HCT116 (cell line): ENCODE measurements around the gene ARMC2. TPM values are rescaled to one million over a fixed set of nuclear protein-coding genes. Genes with fewer than 3 reads are reported as not detected.

Experiments
- ATAC-seq: fragments of 200-7000 bp; cut with Tn5 transposase; 2 replicates; pipeline ENCODE4 v1.9.1; 2020; ENCODE audit warnings: mild to moderate bottlenecking, moderate library complexity
- BruUV-seq: library from RNA; stranded (reverse); fragments of 400-500 nt; replicated peaks from 2 replicates; lab custom pipeline; 2021; lab: Mats Ljungman, UMichigan
- CTCF ChIA-PET: fragments of 300-600 bp; sonication (Branson Sonifier 250); formaldehyde crosslinking; loops from one replicate; lab custom pipeline; 2021; ENCODE audit warnings: antibody characterized with exemption; lab: Charles Lee
- POLR2A ChIA-PET: fragments of 300-600, 350-600 bp; sonication (Branson Sonifier 250); formaldehyde crosslinking; loops from one replicate; lab custom pipeline; 2021; ENCODE audit warnings: antibody characterized with exemption; lab: Charles Lee
- RAD21 ChIA-PET, 2 experiments: fragments of 300-600 bp; sonication (Branson Sonifier 250); formaldehyde crosslinking; loops; one replicate each; lab custom pipeline; 2023; ENCODE audit warnings: low total read pairs in 2 of 2; ENCODE audit not compliant: uncharacterized antibody in 2 of 2, unreplicated experiment in 2 of 2, low non-redundant PET in 1 of 2; lab: Charles Lee
- DNase-seq: peaks from one replicate; pipeline ENCODE4 v3.0.0-alpha.2; 2010; ENCODE audit warnings: low read depth, low spot score
- H2AFZ ChIP-seq: fragments of 200-600 bp; shearing (Covaris generic), sonication (generic); 2 replicates; pipeline ENCODE4 v1.6.1; 2017; ENCODE audit warnings: low read depth, mixed run types, mixed read lengths, antibody characterized with exemption, low read length; ENCODE audit not compliant: poor library complexity, severe bottlenecking
- H3K27ac ChIP-seq: 2 replicates; pipeline ENCODE4 v1.5.1; 2012; ENCODE audit warnings: low read depth, low read length
- H3K27me3 ChIP-seq: fragments of 200-600 bp; sonication (generic); 2 replicates; pipeline ENCODE4 v1.6.1; 2016; ENCODE audit warnings: mixed run types, low read length, mixed read lengths; ENCODE audit not compliant: insufficient read depth
- H3K36me3 ChIP-seq, 2 experiments: fragments of 200-500 bp in 1 of 2; fragments of 200-600 bp in 1 of 2; sonication (Bioruptor generic) in 1 of 2; sonication (generic) in 1 of 2; 2 replicates each; pipeline versions ENCODE4 v1.5.1 to v1.6.1; 2014 to 2016; ENCODE audit warnings: low read length in 2 of 2, inconsistent platforms in 1 of 2, mixed read lengths in 1 of 2, mixed run types in 1 of 2; ENCODE audit not compliant: insufficient read depth in 2 of 2, control insufficient read depth in 1 of 2
- H3K4me1 ChIP-seq, 2 experiments: fragments of 200-600 bp in 1 of 2; sonication (generic) in 1 of 2; 2 replicates each; pipeline versions ENCODE4 v1.5.1 to v1.6.1; 2012 to 2017; ENCODE audit warnings: low read length in 2 of 2, inconsistent platforms in 1 of 2, mild to moderate bottlenecking in 1 of 2, mixed read lengths in 1 of 2, mixed run types in 1 of 2, moderate library complexity in 1 of 2; ENCODE audit not compliant: insufficient read depth in 2 of 2, control insufficient read depth in 1 of 2
- H3K4me2 ChIP-seq: fragments of 200-600 bp; sonication (generic); 2 replicates; pipeline ENCODE4 v1.6.1; 2017; ENCODE audit warnings: mixed run types, low read length, mixed read lengths
- H3K4me3 ChIP-seq, 2 experiments: fragments of 200-600 bp in 1 of 2; sonication (generic) in 1 of 2; replicated peaks in 1 of 2; 2 replicates each; pipeline ENCODE4 v1.5.1; 2011 to 2016; ENCODE audit warnings: low read length in 2 of 2, control low read depth in 1 of 2, low read depth in 1 of 2, mild to moderate bottlenecking in 1 of 2, mixed read lengths in 1 of 2, mixed run types in 1 of 2
- H3K79me2 ChIP-seq: fragments of 200-600 bp; sonication (generic); 2 replicates; pipeline ENCODE4 v1.6.1; 2017; ENCODE audit warnings: mild to moderate bottlenecking, mixed run types, low read length, moderate library complexity, mixed read lengths; ENCODE audit not compliant: insufficient read depth
- H3K9ac ChIP-seq: fragments of 200-600 bp; sonication (generic); 2 replicates; pipeline ENCODE4 v1.6.1; 2016; ENCODE audit warnings: low read length, mixed read lengths
- H3K9me2 ChIP-seq: fragments of 200-600 bp; sonication (generic), shearing (Covaris generic); 2 replicates; pipeline ENCODE4 v1.6.1; 2017; ENCODE audit warnings: mixed run types, mild to moderate bottlenecking, moderate library complexity; ENCODE audit not compliant: insufficient read depth
- H3K9me3 ChIP-seq, 2 experiments: fragments of 200-500 bp in 1 of 2; fragments of 200-600 bp in 1 of 2; sonication (Bioruptor generic) in 1 of 2; sonication (generic) in 1 of 2; 2 replicates each; pipeline ENCODE4 v1.6.1; 2014 to 2017; ENCODE audit warnings: low read length in 2 of 2, mixed read lengths in 2 of 2, inconsistent platforms in 1 of 2, low read depth in 1 of 2, mild to moderate bottlenecking in 1 of 2, mixed run types in 1 of 2, moderate library complexity in 1 of 2; ENCODE audit not compliant: control insufficient read depth in 1 of 2, insufficient read depth in 1 of 2
- H4K20me1 ChIP-seq: fragments of 200-600 bp; sonication (generic), shearing (Covaris generic); 2 replicates; pipeline ENCODE4 v1.6.1; 2017; ENCODE audit warnings: mixed run types, mild to moderate bottlenecking, moderate library complexity; ENCODE audit not compliant: insufficient read depth
- CBX3 ChIP-seq: IDR thresholded peaks from 2 replicates; pipeline ENCODE4 v1.6.1; 2012; ENCODE audit warnings: low read depth
- CEBPB ChIP-seq: IDR thresholded peaks from 2 replicates; pipeline ENCODE4 v1.6.1; 2012; ENCODE audit warnings: low read depth
- ELF1 ChIP-seq: IDR thresholded peaks from 2 replicates; pipeline ENCODE4 v1.6.1; 2012; ENCODE audit warnings: low read depth, borderline replicate concordance
- EZH2 ChIP-seq: fragments of 200-600 bp; sonication (generic); IDR thresholded peaks from 2 replicates; pipeline ENCODE4 v1.6.1; 2017; ENCODE audit warnings: antibody characterized with exemption, mixed run types
- EZH2phosphoT487 ChIP-seq: fragments of 200-600 bp; IDR thresholded peaks from 2 replicates; pipeline ENCODE4 v1.6.1; 2018; ENCODE audit warnings: antibody characterized with exemption, borderline replicate concordance
- JUND ChIP-seq: IDR thresholded peaks from 2 replicates; pipeline ENCODE4 v1.6.1; 2012
- POLR2A ChIP-seq: IDR thresholded peaks from 2 replicates; pipeline ENCODE4 v1.7.0; 2011; ENCODE audit warnings: borderline replicate concordance; ENCODE audit not compliant: insufficient read depth, insufficient read length; ENCODE audit errors: extremely low read depth
- POLR2AphosphoS5 ChIP-seq: IDR thresholded peaks from 2 replicates; pipeline ENCODE4 v1.6.1; 2011; ENCODE audit warnings: mild to moderate bottlenecking, low read depth, low read length, moderate library complexity
- SRF ChIP-seq: IDR thresholded peaks from 2 replicates; pipeline ENCODE4 v1.6.1; 2012; ENCODE audit warnings: low read depth
- TCF7L2 ChIP-seq: IDR thresholded peaks from 2 replicates; pipeline ENCODE4 v1.7.0; 2011; ENCODE audit warnings: borderline replicate concordance, inconsistent platforms; ENCODE audit not compliant: insufficient read depth, insufficient read length; ENCODE audit errors: extremely low read depth
- YY1 ChIP-seq: IDR thresholded peaks from 2 replicates; pipeline ENCODE4 v1.6.1; 2011; ENCODE audit warnings: low read length, low read depth, moderate library complexity, mild to moderate bottlenecking; ENCODE audit not compliant: insufficient replicate concordance; ENCODE audit errors: extremely low read depth
- ZFX ChIP-seq: fragments of 450-650 bp; IDR thresholded peaks from 2 replicates; pipeline ENCODE4 v1.6.1; 2017
- ZNF274 ChIP-seq: fragments of 200-500 bp; sonication (Bioruptor generic); IDR thresholded peaks from 2 replicates; pipeline ENCODE4 v1.6.1; 2014; ENCODE audit warnings: mild to moderate bottlenecking, low read depth, low read length, inconsistent platforms
- intact Hi-C: fragments of 100-400 bp; cut with micrococcal nuclease; formaldehyde crosslinking; loops from 2 replicates; pipeline ENCODE4 v1.10.0; 2022
- total RNA-seq: library from RNA; stranded (reverse); gene quantifications from one replicate; pipeline ENCODE4 v1.2.1, GENCODE V29; 2021; ENCODE audit not compliant: unreplicated experiment
- TF ChIP-seq, protein P1 (sequence below): IDR thresholded peaks from 2 replicates; pipeline ENCODE4 v1.6.1; 2011; ENCODE audit warnings: mild to moderate bottlenecking, low read length, moderate library complexity; ENCODE audit not compliant: insufficient replicate concordance; ENCODE audit errors: extremely low read depth
- TF ChIP-seq, protein P2 (sequence below): IDR thresholded peaks from 2 replicates; pipeline ENCODE4 v1.6.1; 2012
- TF ChIP-seq, protein P3 (sequence below): IDR thresholded peaks from 2 replicates; pipeline ENCODE4 v1.6.1; 2012
- TF ChIP-seq, protein P4 (sequence below): IDR thresholded peaks from 2 replicates; pipeline ENCODE4 v1.6.1; 2012; ENCODE audit warnings: low read depth
- TF ChIP-seq, protein P5 (sequence below), 3 experiments: fragments of 200-600 bp in 1 of 3; sonication (generic) in 1 of 3; IDR thresholded peaks in 2 of 3; conservative IDR thresholded peaks in 1 of 3; 2 replicates each; pipeline ENCODE4 v1.5.1; 2012 to 2017; ENCODE audit warnings: low read depth in 2 of 3, low read length in 2 of 3, antibody characterized with exemption in 1 of 3, borderline replicate concordance in 1 of 3, control low read depth in 1 of 3, mild to moderate bottlenecking in 1 of 3, mixed read lengths in 1 of 3, mixed run types in 1 of 3, moderate library complexity in 1 of 3; ENCODE audit not compliant: insufficient read depth in 1 of 3

ARMC2 gene
- total RNA-seq, 1 experiment from 2014 or later = 3.6 TPM

DNA sequence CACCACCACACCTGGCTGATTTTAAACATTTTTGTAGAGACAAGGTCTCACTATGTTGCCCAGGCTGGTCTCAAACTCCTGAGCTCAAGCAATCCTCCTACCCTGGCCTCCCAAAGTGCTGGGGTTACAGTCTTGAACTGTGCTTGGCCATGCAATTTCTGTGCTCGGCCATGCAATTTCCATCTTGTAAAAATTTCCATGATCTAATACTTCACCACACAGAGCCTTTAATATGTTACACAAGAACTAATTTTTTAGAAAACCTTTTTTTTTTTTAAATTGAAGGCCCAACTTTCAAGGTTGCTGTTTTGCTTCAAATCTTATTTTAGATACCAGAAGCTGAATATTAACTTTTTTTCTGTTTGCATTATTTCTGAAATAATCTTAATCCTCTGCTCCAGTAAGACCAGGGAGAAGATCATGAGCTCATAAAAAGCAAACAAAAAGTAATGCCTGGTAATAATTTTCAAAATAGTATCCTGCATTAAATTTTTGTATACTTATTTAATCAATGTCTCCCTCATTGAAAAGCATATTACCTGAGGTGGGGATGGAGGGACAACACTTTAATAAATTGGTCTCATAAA is 38.1 kb upstream of the ARMC2 start:
- ChIA-PET RAD21 (no interaction called here), CTCF (interaction anchor here (0.6 kb wide), 1 partner anchor 1697 kb away, joined by 3 read pairs; no protein-coding TSS in a partner anchor), POLR2A (no interaction called here)
- Histone ChIP-seq H2AFZ (no peak overlapping the region), H3K27me3 (no peaks in the 10 kb centered on the region), H3K4me2 (no peak overlapping the region), H3K27ac (no peak overlapping the region), H3K36me3 (no peaks in the 10 kb centered on the region), H3K9ac (no peak overlapping the region), H3K4me1 (no peaks in the 10 kb centered on the region), H3K79me2 (no peaks in the 10 kb centered on the region), H3K9me3 (no peaks in the 10 kb centered on the region), H4K20me1 (no peaks in the 10 kb centered on the region), H3K9me2 (no peaks in the 10 kb centered on the region), H3K4me3 (no peak overlapping the region)
- no peak for TF ChIP-seq EZH2phosphoT487
- TF ChIP-seq JUND = no peak
- TF ChIP-seq, protein P1, sequence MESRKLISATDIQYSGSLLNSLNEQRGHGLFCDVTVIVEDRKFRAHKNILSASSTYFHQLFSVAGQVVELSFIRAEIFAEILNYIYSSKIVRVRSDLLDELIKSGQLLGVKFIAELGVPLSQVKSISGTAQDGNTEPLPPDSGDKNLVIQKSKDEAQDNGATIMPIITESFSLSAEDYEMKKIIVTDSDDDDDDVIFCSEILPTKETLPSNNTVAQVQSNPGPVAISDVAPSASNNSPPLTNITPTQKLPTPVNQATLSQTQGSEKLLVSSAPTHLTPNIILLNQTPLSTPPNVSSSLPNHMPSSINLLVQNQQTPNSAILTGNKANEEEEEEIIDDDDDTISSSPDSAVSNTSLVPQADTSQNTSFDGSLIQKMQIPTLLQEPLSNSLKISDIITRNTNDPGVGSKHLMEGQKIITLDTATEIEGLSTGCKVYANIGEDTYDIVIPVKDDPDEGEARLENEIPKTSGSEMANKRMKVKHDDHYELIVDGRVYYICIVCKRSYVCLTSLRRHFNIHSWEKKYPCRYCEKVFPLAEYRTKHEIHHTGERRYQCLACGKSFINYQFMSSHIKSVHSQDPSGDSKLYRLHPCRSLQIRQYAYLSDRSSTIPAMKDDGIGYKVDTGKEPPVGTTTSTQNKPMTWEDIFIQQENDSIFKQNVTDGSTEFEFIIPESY = no peak
- no peak for TF ChIP-seq TCF7L2
- no peak for TF ChIP-seq YY1
- no peak for TF ChIP-seq ZNF274
- TF ChIP-seq EZH2 = no peak
- no peak for TF ChIP-seq ZFX
- TF ChIP-seq, protein P2, sequence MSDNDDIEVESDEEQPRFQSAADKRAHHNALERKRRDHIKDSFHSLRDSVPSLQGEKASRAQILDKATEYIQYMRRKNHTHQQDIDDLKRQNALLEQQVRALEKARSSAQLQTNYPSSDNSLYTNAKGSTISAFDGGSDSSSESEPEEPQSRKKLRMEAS = no peak
- TF ChIP-seq, protein P3, sequence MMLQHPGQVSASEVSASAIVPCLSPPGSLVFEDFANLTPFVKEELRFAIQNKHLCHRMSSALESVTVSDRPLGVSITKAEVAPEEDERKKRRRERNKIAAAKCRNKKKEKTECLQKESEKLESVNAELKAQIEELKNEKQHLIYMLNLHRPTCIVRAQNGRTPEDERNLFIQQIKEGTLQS = no peak
- TF ChIP-seq, protein P4, sequence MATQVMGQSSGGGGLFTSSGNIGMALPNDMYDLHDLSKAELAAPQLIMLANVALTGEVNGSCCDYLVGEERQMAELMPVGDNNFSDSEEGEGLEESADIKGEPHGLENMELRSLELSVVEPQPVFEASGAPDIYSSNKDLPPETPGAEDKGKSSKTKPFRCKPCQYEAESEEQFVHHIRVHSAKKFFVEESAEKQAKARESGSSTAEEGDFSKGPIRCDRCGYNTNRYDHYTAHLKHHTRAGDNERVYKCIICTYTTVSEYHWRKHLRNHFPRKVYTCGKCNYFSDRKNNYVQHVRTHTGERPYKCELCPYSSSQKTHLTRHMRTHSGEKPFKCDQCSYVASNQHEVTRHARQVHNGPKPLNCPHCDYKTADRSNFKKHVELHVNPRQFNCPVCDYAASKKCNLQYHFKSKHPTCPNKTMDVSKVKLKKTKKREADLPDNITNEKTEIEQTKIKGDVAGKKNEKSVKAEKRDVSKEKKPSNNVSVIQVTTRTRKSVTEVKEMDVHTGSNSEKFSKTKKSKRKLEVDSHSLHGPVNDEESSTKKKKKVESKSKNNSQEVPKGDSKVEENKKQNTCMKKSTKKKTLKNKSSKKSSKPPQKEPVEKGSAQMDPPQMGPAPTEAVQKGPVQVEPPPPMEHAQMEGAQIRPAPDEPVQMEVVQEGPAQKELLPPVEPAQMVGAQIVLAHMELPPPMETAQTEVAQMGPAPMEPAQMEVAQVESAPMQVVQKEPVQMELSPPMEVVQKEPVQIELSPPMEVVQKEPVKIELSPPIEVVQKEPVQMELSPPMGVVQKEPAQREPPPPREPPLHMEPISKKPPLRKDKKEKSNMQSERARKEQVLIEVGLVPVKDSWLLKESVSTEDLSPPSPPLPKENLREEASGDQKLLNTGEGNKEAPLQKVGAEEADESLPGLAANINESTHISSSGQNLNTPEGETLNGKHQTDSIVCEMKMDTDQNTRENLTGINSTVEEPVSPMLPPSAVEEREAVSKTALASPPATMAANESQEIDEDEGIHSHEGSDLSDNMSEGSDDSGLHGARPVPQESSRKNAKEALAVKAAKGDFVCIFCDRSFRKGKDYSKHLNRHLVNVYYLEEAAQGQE = no peak
- TF ChIP-seq, protein P5, sequence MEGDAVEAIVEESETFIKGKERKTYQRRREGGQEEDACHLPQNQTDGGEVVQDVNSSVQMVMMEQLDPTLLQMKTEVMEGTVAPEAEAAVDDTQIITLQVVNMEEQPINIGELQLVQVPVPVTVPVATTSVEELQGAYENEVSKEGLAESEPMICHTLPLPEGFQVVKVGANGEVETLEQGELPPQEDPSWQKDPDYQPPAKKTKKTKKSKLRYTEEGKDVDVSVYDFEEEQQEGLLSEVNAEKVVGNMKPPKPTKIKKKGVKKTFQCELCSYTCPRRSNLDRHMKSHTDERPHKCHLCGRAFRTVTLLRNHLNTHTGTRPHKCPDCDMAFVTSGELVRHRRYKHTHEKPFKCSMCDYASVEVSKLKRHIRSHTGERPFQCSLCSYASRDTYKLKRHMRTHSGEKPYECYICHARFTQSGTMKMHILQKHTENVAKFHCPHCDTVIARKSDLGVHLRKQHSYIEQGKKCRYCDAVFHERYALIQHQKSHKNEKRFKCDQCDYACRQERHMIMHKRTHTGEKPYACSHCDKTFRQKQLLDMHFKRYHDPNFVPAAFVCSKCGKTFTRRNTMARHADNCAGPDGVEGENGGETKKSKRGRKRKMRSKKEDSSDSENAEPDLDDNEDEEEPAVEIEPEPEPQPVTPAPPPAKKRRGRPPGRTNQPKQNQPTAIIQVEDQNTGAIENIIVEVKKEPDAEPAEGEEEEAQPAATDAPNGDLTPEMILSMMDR (IDR thresholded peaks at IDR 0.05 in 2 of 3, conservative IDR thresholded peaks at IDR 0.05 in 1 of 3; ENCODE audit: borderline replicate concordance in 1 of 3, insufficient read depth in 1 of 3, low read depth in 2 of 3, low read length in 2 of 3) = no peak
- no peak for TF ChIP-seq POLR2A
- TF ChIP-seq SRF = no peak
- no peak for TF ChIP-seq CBX3
- TF ChIP-seq ELF1 = no peak
- TF ChIP-seq POLR2AphosphoS5 = no peak
- no peak for TF ChIP-seq CEBPB
- no TSS peak for BruUV-seq
- intact Hi-C loops = no loop called here
- DNase-seq = no peak
- ATAC-seq = no peak
